T-helper 17 cell (primary cell): ENCODE results near the gene PLA2G4F. TPM values are rescaled to one million over a fixed set of nuclear protein-coding genes. Genes with fewer than 3 reads are reported as not detected.

ENCODE experiments used
- ATAC-seq: fragments of 150-1000 bp; cut with Tn5 transposase; 2 replicates; pipeline ENCODE4 v1.10.0; 2021; ENCODE audit warnings: mild to moderate bottlenecking, moderate library complexity
- DNase-seq, 3 donors: peaks; one replicate each; pipeline versions ENCODE4 v3.0.0 to v3.0.0-alpha.2; 2020 to 2021
- H3K9me3 ChIP-seq: one replicate; pipeline ENCODE4 v1.7.0; 2013; ENCODE audit warnings: low read length, mild to moderate bottlenecking; ENCODE audit not compliant: control insufficient read depth, poor library complexity, severe bottlenecking
- H3K27ac Mint-ChIP-seq: one replicate; pipeline ENCODE4 v1.8.0; 2022; ENCODE audit warnings: mild to moderate bottlenecking, moderate library complexity, mixed read lengths
- H3K27me3 Mint-ChIP-seq: one replicate; pipeline ENCODE4 v1.8.0; 2022; ENCODE audit warnings: mixed read lengths
- H3K36me3 Mint-ChIP-seq: one replicate; pipeline ENCODE4 v1.8.0; 2022; ENCODE audit warnings: low read depth, mixed read lengths
- H3K4me1 Mint-ChIP-seq: one replicate; pipeline ENCODE4 v1.8.0; 2022; ENCODE audit warnings: mild to moderate bottlenecking, mixed read lengths
- H3K4me3 Mint-ChIP-seq: one replicate; pipeline ENCODE4 v1.8.0; 2022; ENCODE audit warnings: mild to moderate bottlenecking, moderate library complexity, mixed read lengths
- total RNA-seq, 4 donors: library from RNA in 2 of 4; stranded (reverse) in 2 of 4; gene quantifications; one replicate each; pipeline ENCODE4 v1.2.3 and lab custom pipeline; 2022 to 2026

Gene PLA2G4F
- total RNA-seq, 2 donors from 2014 or later = not detected

DNA sequence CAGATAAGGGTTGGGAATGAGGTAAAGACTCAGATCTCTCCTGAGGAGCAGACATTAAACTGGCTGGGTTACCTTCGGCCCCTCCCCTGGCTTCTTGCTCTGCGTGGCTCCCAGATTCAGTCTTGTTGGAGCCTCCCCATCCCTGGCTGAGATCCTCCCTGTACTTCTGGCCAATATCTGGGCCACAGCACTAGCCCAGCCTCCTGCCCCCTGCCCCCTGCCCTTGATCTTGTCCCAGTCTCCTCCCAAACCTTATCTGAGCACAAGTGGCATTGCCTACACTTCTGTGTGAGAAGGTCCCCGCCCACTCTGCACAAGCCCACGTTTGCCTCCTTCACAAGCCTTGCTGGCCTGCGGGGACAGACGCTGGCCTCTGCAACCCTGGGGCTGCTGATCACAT, 16.8 kb downstream of the PLA2G4F start:
- H3K4me1 Mint-ChIP-seq = peaks cover 8% of the 10 kb centered on the region

GRCh38 chr15:42138968-42139386, 17.5 kb downstream of the PLA2G4F start:
- H3K27me3 Mint-ChIP-seq = peaks cover 14% of the 10 kb centered on the region
- no peaks in the 10 kb centered on the region for H3K9me3 ChIP-seq
- peak in 1 of 3 donors; percentile 1 for DNase-seq
- H3K4me3 Mint-ChIP-seq = no peak overlapping the region
- no peaks in the 10 kb centered on the region for H3K36me3 Mint-ChIP-seq
- H3K27ac Mint-ChIP-seq = peak overlapping the region; percentile 29
- no peak for ATAC-seq
- H3K4me1 Mint-ChIP-seq = peaks cover 8% of the 10 kb centered on the region

More for the DNA sequence above, 16.8 kb downstream of the PLA2G4F start:
- Mint-ChIP-seq H3K4me3 (no peak overlapping the region), H3K27me3 (peaks cover 11% of the 10 kb centered on the region), H3K27ac (peak overlapping the region; percentile 29), H3K36me3 (no peaks in the 10 kb centered on the region)
- no peaks in the 10 kb centered on the region for H3K9me3 ChIP-seq
- ATAC-seq = no peak
- DNase-seq = peak in 1 of 3 donors; percentile 4

DNA sequence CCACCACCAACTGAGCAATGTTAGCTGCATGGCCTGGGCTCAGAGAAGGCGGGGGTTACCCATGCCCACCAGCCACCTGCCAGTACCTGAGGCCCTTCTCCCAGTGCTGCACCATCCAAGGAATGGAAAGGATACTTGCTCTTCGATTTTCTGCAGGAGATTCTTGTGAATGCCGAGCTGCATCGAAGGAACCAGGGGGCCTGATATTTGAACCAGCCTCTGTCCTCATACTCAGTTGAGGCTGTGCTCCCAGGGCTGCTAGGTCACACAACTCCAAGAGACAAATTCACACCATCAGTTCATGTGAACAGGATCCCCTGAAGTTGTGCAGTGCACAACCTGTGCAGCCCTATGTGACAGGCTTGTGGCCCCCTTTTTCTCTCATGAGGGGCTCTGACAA, 18.0 kb downstream of the PLA2G4F start:
- Mint-ChIP-seq H3K4me1 (peaks cover 8% of the 10 kb centered on the region), H3K27ac (no peak overlapping the region), H3K4me3 (no peak overlapping the region), H3K27me3 (peaks cover 18% of the 10 kb centered on the region), H3K36me3 (no peaks in the 10 kb centered on the region)
- DNase-seq (peak in 1 of 3 donors; percentile 2), ATAC-seq (no peak)
- H3K9me3 ChIP-seq = no peaks in the 10 kb centered on the region

DNA sequence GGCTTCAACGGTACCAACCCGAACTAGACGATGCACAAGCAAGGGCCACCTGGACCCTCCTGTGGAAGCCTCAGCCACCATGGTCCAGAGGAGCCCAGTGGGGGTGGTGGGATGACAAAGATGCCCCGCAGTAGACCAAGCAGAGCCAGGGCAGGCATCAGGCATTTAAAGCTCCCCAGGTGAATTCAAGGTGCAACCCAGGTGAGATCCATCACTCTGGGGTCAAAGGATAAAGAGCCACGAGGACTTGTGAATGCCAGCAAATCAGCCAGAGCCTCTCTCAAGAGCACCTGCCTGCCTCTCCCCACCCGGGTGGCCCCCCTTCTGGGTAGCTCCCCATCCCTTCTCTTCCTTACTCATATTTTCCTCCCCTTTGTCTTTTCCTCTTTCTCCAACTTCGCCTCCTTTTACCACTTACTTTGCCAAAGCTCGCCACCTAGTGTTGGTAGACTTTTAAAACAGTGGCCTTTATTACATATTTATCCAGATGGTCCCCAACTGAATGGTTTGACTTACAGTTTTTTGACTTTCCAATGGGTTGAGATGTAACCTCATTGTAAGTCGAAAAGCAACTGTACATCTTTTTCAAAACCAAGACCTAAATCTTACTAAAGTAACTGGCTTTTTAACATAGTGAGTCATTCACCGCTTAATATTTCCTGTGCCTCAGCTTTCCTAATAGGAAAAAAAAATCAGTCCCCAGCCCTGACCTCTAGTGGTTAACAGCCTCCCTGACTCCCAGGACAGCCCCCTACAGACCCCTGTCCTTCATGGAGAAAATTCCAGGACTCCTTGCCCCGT, 18.8 kb downstream of the PLA2G4F start:
- H3K27me3 Mint-ChIP-seq = peaks cover 22% of the 10 kb centered on the region
- DNase-seq (peak in 1 of 3 donors; percentile 3), ATAC-seq (peak; percentile 41)
- peaks cover 10% of the 10 kb centered on the region for H3K4me1 Mint-ChIP-seq
- H3K4me3 Mint-ChIP-seq = no peak overlapping the region
- H3K9me3 ChIP-seq = no peaks in the 10 kb centered on the region
- H3K27ac Mint-ChIP-seq = no peak overlapping the region
- no peaks in the 10 kb centered on the region for H3K36me3 Mint-ChIP-seq

- Mint-ChIP-seq H3K36me3 (no peaks in the 10 kb centered on the region), H3K4me1 (peaks cover 10% of the 10 kb centered on the region), H3K4me3 (no peak overlapping the region), H3K27ac (no peak overlapping the region), H3K27me3 (peaks cover 27% of the 10 kb centered on the region)
- no peaks in the 10 kb centered on the region for H3K9me3 ChIP-seq
- DNase-seq (no peak), ATAC-seq (no peak)
Observed at GRCh38 chr15:42136513-42136912, 19.9 kb downstream of the PLA2G4F start.

DNA sequence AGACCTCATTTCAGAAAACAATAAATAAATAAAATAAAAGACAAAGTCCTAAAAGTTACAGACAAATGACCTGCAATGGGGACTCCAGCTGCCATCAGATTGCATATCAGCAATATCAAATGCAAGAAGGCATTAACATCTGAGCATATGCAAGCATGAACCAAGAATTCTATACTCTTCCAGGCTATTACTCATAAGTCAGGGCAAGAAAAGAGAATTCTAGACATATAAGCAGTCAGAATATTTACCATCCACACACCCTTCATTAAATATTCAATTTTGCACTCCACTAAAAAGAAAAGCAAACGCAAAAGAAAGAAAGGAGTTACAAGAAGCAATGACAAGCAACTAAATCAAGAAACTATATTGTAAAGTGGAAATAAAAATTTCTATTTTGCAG, 21.1 kb downstream of the PLA2G4F start:
- no peak overlapping the region for H3K27ac Mint-ChIP-seq

GRCh38 chr15:42134617-42135245, 21.7 kb downstream of the PLA2G4F start:
- DNase-seq = peak in 1 of 3 donors; percentile 0

More for the DNA sequence above, 21.1 kb downstream of the PLA2G4F start:
- Mint-ChIP-seq H3K4me1 (peaks cover 8% of the 10 kb centered on the region), H3K4me3 (no peak overlapping the region), H3K27me3 (peaks cover 35% of the 10 kb centered on the region), H3K36me3 (no peaks in the 10 kb centered on the region)
- no peaks in the 10 kb centered on the region for H3K9me3 ChIP-seq
- ATAC-seq (no peak), DNase-seq (no peak)

DNA sequence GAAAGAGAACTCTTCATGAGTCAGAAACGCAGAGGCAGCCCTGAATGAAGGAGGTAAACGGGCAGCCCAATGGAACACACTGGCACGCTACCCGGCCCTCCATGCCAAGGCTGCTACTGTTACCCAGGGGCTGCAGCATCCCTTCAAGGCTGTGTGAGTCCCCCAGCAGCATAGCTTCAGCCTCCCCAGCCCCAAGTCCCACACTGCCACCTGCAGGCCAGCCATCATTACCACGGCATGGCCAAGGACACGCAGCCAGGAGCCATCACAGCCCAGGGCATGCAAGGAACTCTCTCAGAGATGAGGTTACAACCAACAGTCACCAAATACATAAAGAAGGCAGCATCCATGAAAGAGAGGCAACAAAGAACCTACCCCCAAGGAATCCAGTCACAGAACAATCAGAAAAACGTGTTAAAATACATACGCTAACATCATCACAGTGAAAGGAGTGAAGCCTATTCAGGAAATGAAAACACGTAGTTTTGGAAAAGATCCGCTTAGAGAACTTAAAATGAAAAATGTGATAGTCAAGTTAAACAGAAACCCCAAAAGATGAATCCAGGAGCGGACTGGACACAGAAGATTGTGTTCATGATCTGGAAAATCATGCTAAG, 22.4 kb downstream of the PLA2G4F start:
- Mint-ChIP-seq H3K4me3 (no peak overlapping the region), H3K36me3 (no peaks in the 10 kb centered on the region), H3K27ac (no peak overlapping the region), H3K4me1 (peaks cover 11% of the 10 kb centered on the region), H3K27me3 (peaks cover 47% of the 10 kb centered on the region)
- no peaks in the 10 kb centered on the region for H3K9me3 ChIP-seq
- DNase-seq (peak; percentile 17 to 39 (median 26)), ATAC-seq (peak; percentile 68)

More at GRCh38 chr15:42134617-42135245, 21.7 kb downstream of the PLA2G4F start:
- Mint-ChIP-seq H3K27ac (no peak overlapping the region), H3K36me3 (no peaks in the 10 kb centered on the region), H3K4me1 (peaks cover 8% of the 10 kb centered on the region), H3K27me3 (peaks cover 40% of the 10 kb centered on the region), H3K4me3 (no peak overlapping the region)
- no peaks in the 10 kb centered on the region for H3K9me3 ChIP-seq
- ATAC-seq = no peak

GRCh38 chr15:42133356-42133755, 23.1 kb downstream of the PLA2G4F start:
- peaks cover 11% of the 10 kb centered on the region for H3K4me1 Mint-ChIP-seq
- no peak for DNase-seq
- H3K4me3 Mint-ChIP-seq = no peak overlapping the region
- H3K36me3 Mint-ChIP-seq = no peaks in the 10 kb centered on the region
- H3K9me3 ChIP-seq = no peaks in the 10 kb centered on the region
- no peak for ATAC-seq
- H3K27ac Mint-ChIP-seq = no peak overlapping the region
- peaks cover 49% of the 10 kb centered on the region for H3K27me3 Mint-ChIP-seq

GRCh38 chr15:42131826-42132806, 24.3 kb downstream of the PLA2G4F start:
- Mint-ChIP-seq H3K27me3 (peaks cover 59% of the 10 kb centered on the region), H3K4me1 (peaks cover 8% of the 10 kb centered on the region), H3K27ac (no peak overlapping the region), H3K36me3 (no peaks in the 10 kb centered on the region), H3K4me3 (no peak overlapping the region)
- DNase-seq = no peak
- no peaks in the 10 kb centered on the region for H3K9me3 ChIP-seq
- ATAC-seq = no peak

DNA sequence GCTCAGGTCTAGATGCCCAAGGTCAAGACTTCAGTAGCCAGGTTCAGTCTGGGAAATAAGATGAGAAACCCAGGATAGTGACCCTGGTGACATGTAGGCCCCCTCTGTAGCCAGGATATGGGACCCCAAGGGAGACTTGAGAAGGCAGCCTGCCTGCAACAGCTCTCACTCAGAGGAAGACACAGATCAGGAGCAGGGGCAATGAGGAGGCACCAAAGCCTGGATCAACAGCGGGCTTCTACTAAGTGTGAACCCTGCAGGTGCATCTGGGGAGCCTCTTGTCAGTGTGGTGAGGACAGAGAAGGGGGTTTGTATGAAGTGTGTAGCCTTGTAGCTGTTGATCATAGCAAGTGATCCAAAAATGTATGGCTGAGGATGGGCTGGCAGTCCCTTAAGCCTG, 25.4 kb downstream of the PLA2G4F start:
- no peaks in the 10 kb centered on the region for H3K9me3 ChIP-seq
- Mint-ChIP-seq H3K4me1 (peaks cover 8% of the 10 kb centered on the region), H3K27ac (no peak overlapping the region), H3K27me3 (peaks cover 53% of the 10 kb centered on the region), H3K36me3 (no peaks in the 10 kb centered on the region), H3K4me3 (no peak overlapping the region)
- no peak for DNase-seq
- ATAC-seq = no peak

- Mint-ChIP-seq H3K27ac (no peak overlapping the region), H3K36me3 (no peaks in the 10 kb centered on the region), H3K4me3 (no peak overlapping the region), H3K27me3 (peaks cover 54% of the 10 kb centered on the region), H3K4me1 (peaks cover 6% of the 10 kb centered on the region)
- DNase-seq = no peak
- ATAC-seq = no peak
- H3K9me3 ChIP-seq = no peaks in the 10 kb centered on the region
Observed at GRCh38 chr15:42130246-42130986, 26.0 kb downstream of the PLA2G4F start.
